PC-3 (cell line): Measurements from ENCODE around the gene CSK. TPM values are rescaled to one million over a fixed set of nuclear protein-coding genes. Genes with fewer than 3 reads are reported as not detected.

ENCODE experiments used
- ATAC-seq: fragments of 200-7000 bp; cut with Tn5 transposase; 2 replicates; pipeline ENCODE4 v1.9.1; 2020; ENCODE audit warnings: mild to moderate bottlenecking, moderate library complexity
- BruUV-seq: library from RNA; stranded (reverse); fragments of 400-500 nt; replicated peaks from 2 replicates; lab custom pipeline; 2021; lab: Mats Ljungman, UMichigan
- CTCF ChIA-PET: fragments of 300-600 bp; sonication (Branson Sonifier 250); formaldehyde crosslinking; loops from one replicate; lab custom pipeline; 2022; ENCODE audit warnings: antibody characterized with exemption; lab: Charles Lee
- POLR2A ChIA-PET: fragments of 300-600 bp; sonication (Branson Sonifier 250); formaldehyde crosslinking; loops from one replicate; lab custom pipeline; 2022; ENCODE audit warnings: antibody characterized with exemption; ENCODE audit not compliant: unreplicated experiment; lab: Charles Lee
- DNase-seq: peaks from one replicate; pipeline ENCODE4 v3.0.0-alpha.2; 2015
- H2AFZ ChIP-seq: fragments of 300-600 bp; sonication (generic); 2 replicates; pipeline ENCODE4 v1.6.0; 2016; ENCODE audit warnings: antibody characterized with exemption, low read length
- H3F3A ChIP-seq: fragments of 300-600 bp; sonication (generic); one replicate; pipeline ENCODE4 v1.6.0; 2017; ENCODE audit warnings: antibody characterized with exemption, low read length, control low read depth, mild to moderate bottlenecking; ENCODE audit not compliant: unreplicated experiment
- H3K27ac ChIP-seq: fragments of 300-600 bp; sonication (generic); 2 replicates; pipeline ENCODE4 v1.5.1; 2016; ENCODE audit warnings: mild to moderate bottlenecking, low read length
- H3K27me3 ChIP-seq: fragments of 300-600 bp; sonication (generic); 2 replicates; pipeline ENCODE4 v1.6.1; 2016; ENCODE audit warnings: low read length, mixed read lengths
- H3K36me3 ChIP-seq: fragments of 300-600 bp; sonication (generic); 2 replicates; pipeline ENCODE4 v1.6.1; 2016; ENCODE audit warnings: low read depth, mixed run types, low read length, mixed read lengths
- H3K4me1 ChIP-seq: fragments of 300-600 bp; sonication (generic); 2 replicates; pipeline ENCODE4 v1.5.1; 2016; ENCODE audit warnings: low read length; ENCODE audit not compliant: insufficient read depth
- H3K4me2 ChIP-seq: fragments of 300-600 bp; sonication (generic); 2 replicates; pipeline ENCODE4 v1.6.0; 2016; ENCODE audit warnings: low read length
- H3K4me3 ChIP-seq: fragments of 300-600 bp; sonication (generic); 2 replicates; pipeline ENCODE4 v1.5.1; 2016; ENCODE audit warnings: mild to moderate bottlenecking, low read length, mixed read lengths
- H3K79me2 ChIP-seq: fragments of 300-600 bp; sonication (generic); 2 replicates; pipeline ENCODE4 v1.6.1; 2017; ENCODE audit warnings: low read length, mixed read lengths
- H3K9ac ChIP-seq: fragments of 300-600 bp; sonication (generic); 2 replicates; pipeline ENCODE4 v1.6.0; 2016; ENCODE audit warnings: mild to moderate bottlenecking, low read length
- H3K9me2 ChIP-seq: fragments of 300-600 bp; sonication (generic); replicated peaks from 2 replicates; pipeline ENCODE4 v1.6.1; 2016; ENCODE audit warnings: mixed run types, low read length, mixed read lengths
- H3K9me3 ChIP-seq: fragments of 300-600 bp; sonication (generic); 2 replicates; pipeline ENCODE4 v1.6.1; 2016; ENCODE audit warnings: low read length, mixed read lengths
- H4K20me1 ChIP-seq: fragments of 300-600 bp; sonication (generic); 2 replicates; pipeline ENCODE4 v1.6.1; 2016; ENCODE audit warnings: low read length, mixed read lengths
- EZH2 ChIP-seq: fragments of 300-600 bp; sonication (generic); IDR thresholded peaks from one replicate; pipeline ENCODE4 v1.6.1; 2017; ENCODE audit warnings: antibody characterized with exemption, mild to moderate bottlenecking, low read length; ENCODE audit not compliant: unreplicated experiment
- EZH2phosphoT487 ChIP-seq: fragments of 300-600 bp; sonication (generic); IDR thresholded peaks from 2 replicates; pipeline ENCODE4 v1.6.1; 2018; ENCODE audit warnings: mild to moderate bottlenecking, antibody characterized with exemption, low read length, borderline replicate concordance
- intact Hi-C: fragments of 100-400 bp; cut with micrococcal nuclease; formaldehyde crosslinking; loops from 2 replicates; pipeline ENCODE4 v1.9.0; 2023
- total RNA-seq: library from RNA; depleted of rRNA; stranded (reverse); fragments of >200 nt; gene quantifications from 2 replicates; pipeline ENCODE4 v1.2.3, GENCODE V29; 2014
- TF ChIP-seq, protein P1 (sequence below): fragments of 300-600 bp; sonication (generic); conservative IDR thresholded peaks from 2 replicates; pipeline ENCODE4 v1.5.1; 2017; ENCODE audit warnings: antibody characterized with exemption, low read depth, mild to moderate bottlenecking, low read length

The CSK gene
- total RNA-seq, 1 experiment from 2014 or later = 38.0 TPM

- Histone ChIP-seq H3K36me3 (peaks cover 9% of the 10 kb centered on the region; the same call in 1 of the 2 replicates), H3K9ac (no peak overlapping the region), H3F3A (no peaks in the 10 kb centered on the region), H3K4me3 (no peak overlapping the region), H3K27me3 (no peaks in the 10 kb centered on the region), H3K4me2 (no peak overlapping the region), H3K9me3 (no peaks in the 10 kb centered on the region), H2AFZ (no peak overlapping the region), H3K27ac (no peak overlapping the region), H3K79me2 (peaks cover 29% of the 10 kb centered on the region), H3K9me2 (no peaks in the 10 kb centered on the region), H3K4me1 (no peaks in the 10 kb centered on the region), H4K20me1 (peaks cover 12% of the 10 kb centered on the region; the same call in 1 of the 2 replicates)
- BruUV-seq = no TSS peak
- no peak for ATAC-seq
- no peak for DNase-seq
- ChIA-PET CTCF (no interaction called here), POLR2A (interaction anchor here (0.6 kb wide), 1 partner anchor 658 kb away, joined by 3 read pairs; no protein-coding TSS in a partner anchor)
- no peak for TF ChIP-seq EZH2
- no peak for TF ChIP-seq EZH2phosphoT487
- TF ChIP-seq, protein P1, sequence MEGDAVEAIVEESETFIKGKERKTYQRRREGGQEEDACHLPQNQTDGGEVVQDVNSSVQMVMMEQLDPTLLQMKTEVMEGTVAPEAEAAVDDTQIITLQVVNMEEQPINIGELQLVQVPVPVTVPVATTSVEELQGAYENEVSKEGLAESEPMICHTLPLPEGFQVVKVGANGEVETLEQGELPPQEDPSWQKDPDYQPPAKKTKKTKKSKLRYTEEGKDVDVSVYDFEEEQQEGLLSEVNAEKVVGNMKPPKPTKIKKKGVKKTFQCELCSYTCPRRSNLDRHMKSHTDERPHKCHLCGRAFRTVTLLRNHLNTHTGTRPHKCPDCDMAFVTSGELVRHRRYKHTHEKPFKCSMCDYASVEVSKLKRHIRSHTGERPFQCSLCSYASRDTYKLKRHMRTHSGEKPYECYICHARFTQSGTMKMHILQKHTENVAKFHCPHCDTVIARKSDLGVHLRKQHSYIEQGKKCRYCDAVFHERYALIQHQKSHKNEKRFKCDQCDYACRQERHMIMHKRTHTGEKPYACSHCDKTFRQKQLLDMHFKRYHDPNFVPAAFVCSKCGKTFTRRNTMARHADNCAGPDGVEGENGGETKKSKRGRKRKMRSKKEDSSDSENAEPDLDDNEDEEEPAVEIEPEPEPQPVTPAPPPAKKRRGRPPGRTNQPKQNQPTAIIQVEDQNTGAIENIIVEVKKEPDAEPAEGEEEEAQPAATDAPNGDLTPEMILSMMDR = no peak
- intact Hi-C loops = no loop called here
Observed at GRCh38 chr15:74795966-74796625, 14.2 kb downstream of the CSK start.

DNA sequence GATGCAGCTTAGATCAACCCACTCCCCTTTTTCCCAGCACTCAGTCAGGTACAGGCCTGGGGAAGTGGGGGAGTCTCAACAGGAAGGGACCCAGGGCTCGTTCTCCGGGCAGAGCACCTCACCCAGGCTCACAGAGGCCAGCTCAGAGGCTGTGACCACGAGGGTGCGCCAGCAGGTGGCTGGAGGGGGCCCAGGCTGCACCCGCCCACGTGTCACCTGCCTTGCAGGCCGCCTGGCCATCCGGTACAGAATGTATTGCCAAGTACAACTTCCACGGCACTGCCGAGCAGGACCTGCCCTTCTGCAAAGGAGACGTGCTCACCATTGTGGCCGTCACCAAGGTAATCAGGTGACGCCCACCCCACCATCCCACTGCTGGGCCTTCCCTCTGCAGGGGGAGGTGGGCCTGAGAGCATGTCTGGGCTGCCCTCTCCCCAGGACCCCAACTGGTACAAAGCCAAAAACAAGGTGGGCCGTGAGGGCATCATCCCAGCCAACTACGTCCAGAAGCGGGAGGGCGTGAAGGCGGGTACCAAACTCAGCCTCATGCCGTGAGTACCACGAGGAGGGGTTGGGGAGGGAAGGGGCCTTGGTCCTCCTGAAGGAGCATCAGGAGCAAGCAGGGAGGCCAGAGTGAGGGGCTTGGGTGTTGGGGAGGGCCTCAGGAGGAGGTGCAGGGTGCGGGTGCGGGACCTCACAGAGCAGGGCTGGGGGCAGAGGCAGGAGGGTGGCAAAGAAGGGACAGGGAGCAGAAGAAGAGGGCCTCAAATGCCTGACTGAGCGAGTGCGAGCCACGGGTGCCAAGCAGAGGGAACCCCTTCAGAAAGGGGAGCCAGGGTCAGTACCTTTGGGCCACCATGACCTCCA, 16.7 kb downstream of the CSK start:
- H3K9me3 ChIP-seq = no peaks in the 10 kb centered on the region
- no peaks in the 10 kb centered on the region for H3K9me2 ChIP-seq
- H3K36me3 ChIP-seq = peaks cover 26% of the 10 kb centered on the region
- H2AFZ ChIP-seq = no peak overlapping the region
- no peaks in the 10 kb centered on the region for H4K20me1 ChIP-seq
- intact Hi-C loops = no loop called here
- no TSS peak for BruUV-seq
- H3K79me2 ChIP-seq = peaks cover 4% of the 10 kb centered on the region; the same call in 1 of the 2 replicates
- ChIA-PET CTCF (no interaction called here), POLR2A (no interaction called here)
- H3F3A ChIP-seq = no peaks in the 10 kb centered on the region
- DNase-seq = no peak
- TF ChIP-seq EZH2phosphoT487 (no peak), EZH2 (no peak)
- no peaks in the 10 kb centered on the region for H3K4me1 ChIP-seq
- no peak overlapping the region for H3K4me2 ChIP-seq
- H3K27me3 ChIP-seq = no peaks in the 10 kb centered on the region
- H3K4me3 ChIP-seq = no peak overlapping the region
- H3K27ac ChIP-seq = no peak overlapping the region
- no peak for ATAC-seq
- no peak overlapping the region for H3K9ac ChIP-seq

GRCh38 chr15:74799255-74799855, 17.5 kb downstream of the CSK start:
- H3K4me2 ChIP-seq = no peak overlapping the region
- no peaks in the 10 kb centered on the region for H3K4me1 ChIP-seq
- peak overlapping the region; percentile 38 for H3K27ac ChIP-seq
- H3K27me3 ChIP-seq = no peaks in the 10 kb centered on the region
- H3K9ac ChIP-seq = no peak overlapping the region
- H4K20me1 ChIP-seq = no peaks in the 10 kb centered on the region
- CTCF ChIA-PET = no interaction called here
- no TSS peak for BruUV-seq
- no peak for TF ChIP-seq EZH2phosphoT487
- TF ChIP-seq, protein P1 = no peak
- TF ChIP-seq EZH2 = no peak
- H3F3A ChIP-seq = no peaks in the 10 kb centered on the region
- H3K4me3 ChIP-seq = no peak overlapping the region
- no peak overlapping the region for H2AFZ ChIP-seq
- no peaks in the 10 kb centered on the region for H3K9me2 ChIP-seq
- DNase-seq (no peak), ATAC-seq (no peak)
- POLR2A ChIA-PET = no interaction called here
- intact Hi-C loops = no loop called here
- H3K79me2 ChIP-seq = 0 out of 2 replicates have a peak, but pooled peaks cover 3% of the 10 kb centered on the region
- H3K9me3 ChIP-seq = no peaks in the 10 kb centered on the region
- H3K36me3 ChIP-seq = peaks cover 32% of the 10 kb centered on the region
